Stimulated activated CD4-positive, alpha-beta T cell treated with anti-CD3 and anti-CD28 coated beads, Interleukin-1b, Interleukin-23, amount 100 ng/mL, for 48 hours (primary cell): Measurements from ENCODE around the gene PTPN20.

Experiments used
- DNase-seq: peaks from one replicate; pipeline ENCODE4 v3.0.0-alpha.2; 2020

Gene PTPN20

GRCh38 chr10:47050618-47051455 lies 139.6 kb downstream of the PTPN20 start:
- no peak for DNase-seq

DNA sequence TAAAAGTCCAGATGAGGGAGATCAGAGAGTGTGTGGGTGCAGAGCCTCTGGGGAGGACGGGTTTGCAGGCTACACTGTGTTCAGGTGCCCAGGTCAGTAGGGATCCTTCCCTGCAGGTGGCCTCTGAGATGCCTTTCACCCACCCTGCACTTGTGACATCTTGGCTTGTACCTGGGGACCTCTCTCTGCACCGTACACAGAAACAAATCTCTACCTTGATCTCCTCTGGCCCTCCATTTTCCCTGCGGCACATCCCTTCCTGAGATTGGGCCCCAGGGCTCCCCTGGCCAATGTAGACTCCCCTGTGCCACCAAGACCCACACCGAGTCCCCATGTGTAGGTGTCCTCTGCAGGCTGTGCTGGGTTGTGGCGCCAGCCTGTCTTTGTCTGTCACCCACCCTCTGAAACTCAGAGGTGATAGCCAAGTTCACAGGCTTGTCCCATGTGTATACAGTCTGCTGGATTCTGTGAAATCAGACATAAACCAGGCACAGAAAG lies 140.6 kb downstream of the PTPN20 start:
- no peak for DNase-seq
